Measurements from ENCODE around the gene HP. TPM values are rescaled to one million over a fixed set of nuclear protein-coding genes. Genes with fewer than 3 reads are reported as not detected.

The HP gene
- total and polyA plus RNA-seq, 7 donors: 0.49 to 11.2 (median 3.6) TPM; not detected in 2

- Histone ChIP-seq H3K27me3 (no peaks in the 10 kb centered on the region), H3K4me3 (no peak overlapping the region), H3K4me1 (no peaks in the 10 kb centered on the region), H3K36me3 (peaks cover 79 to 98% (median 90%) of the 10 kb centered on the region in 4 donors), H3K27ac (no peak overlapping the region), H3K9me3 (no peaks in the 10 kb centered on the region)
- DNase-seq: no peak
- intact Hi-C loops (cut with DNase I): no loop called here
- 84 to 89% methylated on average over 16 of the region's 16 CpGs for WGBS, 2 donors
- no peak for TF ChIP-seq POLR2AphosphoS5 (IDR thresholded peaks at IDR 0.05)
- TF ChIP-seq EP300 (IDR thresholded peaks at IDR 0.05): no peak
- TF ChIP-seq POLR2A (IDR thresholded peaks at IDR 0.05): no peak
- TF ChIP-seq CTCF (IDR thresholded peaks at IDR 0.05): no peak
These were observed 54.2 kb downstream of the HP start for GRCh38 chr16:72108353-72109102.

GRCh38 chr16:72109300-72109699, 55.0 kb downstream of the HP start:
- Histone ChIP-seq H3K36me3 (peaks cover 71 to 90% (median 82%) of the 10 kb centered on the region in 4 donors), H3K4me3 (no peak overlapping the region), H3K9me3 (no peaks in the 10 kb centered on the region), H3K4me1 (no peaks in the 10 kb centered on the region), H3K27me3 (no peaks in the 10 kb centered on the region), H3K27ac (no peak overlapping the region)
- intact Hi-C loops (cut with DNase I): no loop called here
- DNase-seq: no peak
- TF ChIP-seq CTCF (IDR thresholded peaks at IDR 0.05) (no peak), POLR2AphosphoS5 (IDR thresholded peaks at IDR 0.05) (no peak), POLR2A (IDR thresholded peaks at IDR 0.05) (no peak)
- 96 to 98% methylated on average over 12 of the region's 12 CpGs for WGBS, 2 donors

GRCh38 chr16:72109966-72110530, 55.7 kb downstream of the HP start:
- no peaks in the 10 kb centered on the region for H3K9me3 ChIP-seq
- H3K27me3 ChIP-seq: no peaks in the 10 kb centered on the region
- intact Hi-C loops (cut with DNase I): no loop called here
- peaks cover 64 to 83% (median 75%) of the 10 kb centered on the region in 4 donors for H3K36me3 ChIP-seq
- no peaks in the 10 kb centered on the region for H3K4me1 ChIP-seq
- no peak overlapping the region for H3K27ac ChIP-seq
- no peak for TF ChIP-seq POLR2AphosphoS5 (IDR thresholded peaks at IDR 0.05)
- no peak for TF ChIP-seq CTCF (IDR thresholded peaks at IDR 0.05)
- no peak for TF ChIP-seq POLR2A (IDR thresholded peaks at IDR 0.05)
- 91 to 96% methylated on average over 12 of the region's 12 CpGs for WGBS, 2 donors
- DNase-seq: no peak
- no peak overlapping the region for H3K4me3 ChIP-seq

Other genes starting within 250 kb of the HP start
- 10 to 100 TPM; 34.9 to 57.3 (median 51.1) TPM for gene AP1G1, start 245.7 kb upstream of the HP start, total RNA-seq
- 10 to 100 TPM; 12.6 to 32.1 (median 23.6) TPM for gene AP1G1, start 245.7 kb upstream of the HP start, polyA plus RNA-seq
- gene ATXN1L, start 208.5 kb upstream of the HP start, total RNA-seq: 10 to 100 TPM; 22.8 to 25.0 (median 24.4) TPM
- gene ATXN1L, start 208.5 kb upstream of the HP start, polyA plus RNA-seq: 10 to 100 TPM in 1 of 3 donors, 1 to 10 TPM in 2; 6.6 to 13.8 (median 8.1) TPM
- 1 to 10 TPM; 2.3 to 9.5 (median 7.5) TPM for gene ZNF821, start 170.3 kb upstream of the HP start, total RNA-seq
- gene ZNF821, start 170.3 kb upstream of the HP start, polyA plus RNA-seq: 10 to 100 TPM in 2 of 3 donors, 1 to 10 TPM in 1; 10.0 to 16.8 (median 11.8) TPM
- 100 to 1,000 TPM; 117 to 176 (median 170) TPM for gene IST1, start 159.0 kb upstream of the HP start, total RNA-seq
- gene IST1, start 159.0 kb upstream of the HP start, polyA plus RNA-seq: 100 to 1,000 TPM; 133 to 182 (median 155) TPM
- under 1 TPM in 3 of 4 donors, not detected in 1; under 0.01 to 0.14 (median under 0.01) TPM for gene PKD1L3, start 54.1 kb upstream of the HP start, total RNA-seq
- gene PKD1L3, start 54.1 kb upstream of the HP start, polyA plus RNA-seq: under 1 TPM in 2 of 3 donors, not detected in 1; 0.15 to 0.23 TPM
- 1 to 10 TPM; 3.2 to 7.4 (median 4.0) TPM for gene DHODH, start 45.8 kb upstream of the HP start, total RNA-seq
- gene DHODH, start 45.8 kb upstream of the HP start, polyA plus RNA-seq: 1 to 10 TPM; 3.7 to 8.0 (median 4.2) TPM
- under 1 TPM in 2 of 4 donors, not detected in 2; 0.33 to 0.83 TPM for gene HPR, start 8.7 kb downstream of the HP start, total RNA-seq
- under 1 TPM in 1 of 3 donors, not detected in 2; 0.57 TPM for gene HPR, start 8.7 kb downstream of the HP start, polyA plus RNA-seq
- 10 to 100 TPM in 1 of 4 donors, 1 to 10 TPM in 3; 7.8 to 11.8 (median 8.1) TPM for gene TXNL4B, start 39.1 kb downstream of the HP start, total RNA-seq
- 1 to 10 TPM; 6.0 to 8.8 (median 8.8) TPM for gene TXNL4B, start 39.1 kb downstream of the HP start, polyA plus RNA-seq
- 10 to 100 TPM; 24.8 to 54.0 (median 36.7) TPM for gene DHX38, start 39.3 kb downstream of the HP start, total RNA-seq
- 10 to 100 TPM; 16.2 to 55.4 (median 25.7) TPM for gene DHX38, start 39.3 kb downstream of the HP start, polyA plus RNA-seq
- under 1 TPM in 2 of 4 donors, not detected in 2; 0.33 to 0.71 TPM for gene PMFBP1, start 117.7 kb downstream of the HP start, total RNA-seq
- gene PMFBP1, start 117.7 kb downstream of the HP start, polyA plus RNA-seq: 1 to 10 TPM in 1 of 3 donors, under 1 TPM in 1, not detected in 1; 0.92 to 2.5 TPM